HUDEP-2 (cell line): Measurements from ENCODE around the gene RELL2.
"Not testable (repeated sequence)": the region's sequence is repeated elsewhere in the genome, so short reads cannot be mapped to it uniquely, and the experiment has no call there.

Experiments
- DNase-seq, 76 experiments: peaks; one replicate each; lab custom pipeline; 2025; ENCODE audit not compliant: unreplicated experiment in 76 of 76; lab: John Stamatoyannopoulos, UW

The RELL2 gene, protein sequence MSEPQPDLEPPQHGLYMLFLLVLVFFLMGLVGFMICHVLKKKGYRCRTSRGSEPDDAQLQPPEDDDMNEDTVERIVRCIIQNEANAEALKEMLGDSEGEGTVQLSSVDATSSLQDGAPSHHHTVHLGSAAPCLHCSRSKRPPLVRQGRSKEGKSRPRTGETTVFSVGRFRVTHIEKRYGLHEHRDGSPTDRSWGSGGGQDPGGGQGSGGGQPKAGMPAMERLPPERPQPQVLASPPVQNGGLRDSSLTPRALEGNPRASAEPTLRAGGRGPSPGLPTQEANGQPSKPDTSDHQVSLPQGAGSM

DNA sequence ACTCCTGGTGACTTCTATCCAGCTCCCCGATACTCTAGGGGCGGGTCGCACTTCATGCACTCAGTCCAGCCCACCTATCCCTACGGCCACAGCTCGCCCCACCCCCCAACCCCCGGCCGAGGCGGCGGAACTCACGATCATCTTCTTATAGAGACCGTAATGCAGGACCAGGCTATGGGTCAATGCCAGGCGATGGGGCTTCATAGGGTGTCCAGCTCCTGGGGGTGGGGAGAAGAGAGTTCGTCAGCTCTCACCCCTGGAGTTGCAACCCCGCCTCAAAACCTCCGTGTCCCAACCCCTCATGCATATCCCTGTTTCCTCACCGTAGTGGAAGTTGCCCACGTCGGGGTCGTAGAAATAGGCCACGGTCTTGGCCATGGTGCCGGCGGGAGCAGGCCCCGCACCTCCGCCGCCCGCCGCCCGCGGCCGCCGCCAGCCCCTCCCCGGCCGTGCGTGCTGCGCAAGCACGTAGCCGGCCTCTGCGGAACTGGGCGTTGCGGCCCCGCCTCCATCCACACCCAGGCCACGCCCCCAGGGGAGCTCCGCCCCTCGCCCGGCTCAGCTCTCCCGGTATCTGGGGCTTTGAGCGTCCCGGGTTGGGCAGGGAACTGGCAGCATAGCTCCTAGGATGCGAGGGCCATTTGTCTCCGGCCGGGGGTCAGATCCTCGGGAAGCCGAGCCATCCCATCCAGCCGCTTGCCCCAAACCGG, at the start of gene RELL2, which contains the start of gene HDAC3:
TSS of gene RELL2 (plus strand) at position 585 of the 710 bp plus-strand sequence. CDS start 1,229 bp downstream, outside the sequence.
TSS of gene HDAC3 (minus strand) at position 437 of the 710 bp plus-strand sequence. CDS start at position 378, 59 bp downstream.
- DNase-seq, result peak in 73 of 76 experiments; percentile 26 to 95 (median 82)

DNA sequence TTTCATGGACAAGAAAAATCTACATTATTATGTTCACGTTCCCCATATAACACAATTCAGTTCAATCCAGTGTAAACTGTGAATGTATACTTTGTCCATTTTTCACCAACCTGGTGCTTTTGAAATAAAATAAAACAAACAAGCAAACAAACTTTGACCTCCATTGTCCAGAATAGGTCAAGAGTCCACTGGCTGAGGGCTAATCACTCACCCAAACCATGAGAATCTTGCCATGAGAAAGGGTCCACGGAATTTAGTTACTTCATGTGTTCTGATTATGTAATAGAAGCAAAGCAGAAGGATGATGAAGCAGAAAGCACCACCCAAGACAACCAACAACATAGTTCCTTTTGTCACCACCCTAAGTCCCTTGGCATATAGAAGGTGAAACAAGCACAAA, 46.7 kb upstream of the RELL2 start:
- no peak for DNase-seq

DNA sequence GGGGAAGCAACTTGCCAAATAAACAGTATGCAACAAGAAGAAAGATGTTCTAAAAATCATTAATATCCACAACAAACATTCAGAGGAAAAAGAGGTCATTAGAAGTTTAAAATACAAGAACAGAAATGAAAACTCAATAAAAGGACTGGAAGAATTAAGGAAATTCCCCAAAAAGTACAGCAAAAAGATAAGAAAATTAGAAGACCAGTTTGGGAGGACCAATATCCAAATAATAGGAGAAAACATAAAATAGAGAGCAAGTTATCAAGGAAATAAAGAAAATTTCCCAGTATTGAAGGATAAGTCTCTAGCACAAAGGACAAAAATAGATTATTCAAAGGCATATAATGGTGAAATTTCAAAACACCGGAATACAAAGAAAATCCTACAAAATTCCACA, 39.9 kb upstream of the RELL2 start:
- no peak for DNase-seq

DNA sequence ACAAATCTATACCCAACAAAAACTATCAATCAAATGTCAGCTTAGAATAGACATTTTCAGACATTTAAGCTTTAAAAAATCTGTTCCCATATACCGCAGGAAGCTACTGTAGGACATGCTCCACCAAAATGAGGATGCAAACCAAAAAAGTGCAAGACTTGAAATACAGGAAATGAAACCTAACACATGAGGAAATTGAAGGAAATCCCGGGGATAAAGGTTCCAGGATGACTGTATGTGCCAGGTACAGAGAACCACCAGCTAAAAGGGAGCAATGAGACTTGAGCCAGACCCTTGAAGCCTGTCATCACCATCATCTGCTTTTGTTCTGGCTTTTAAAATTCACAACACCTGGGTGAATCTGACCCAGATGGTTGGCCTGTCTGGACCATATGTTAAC, 39.4 kb upstream of the RELL2 start:
- no peak for DNase-seq

DNA sequence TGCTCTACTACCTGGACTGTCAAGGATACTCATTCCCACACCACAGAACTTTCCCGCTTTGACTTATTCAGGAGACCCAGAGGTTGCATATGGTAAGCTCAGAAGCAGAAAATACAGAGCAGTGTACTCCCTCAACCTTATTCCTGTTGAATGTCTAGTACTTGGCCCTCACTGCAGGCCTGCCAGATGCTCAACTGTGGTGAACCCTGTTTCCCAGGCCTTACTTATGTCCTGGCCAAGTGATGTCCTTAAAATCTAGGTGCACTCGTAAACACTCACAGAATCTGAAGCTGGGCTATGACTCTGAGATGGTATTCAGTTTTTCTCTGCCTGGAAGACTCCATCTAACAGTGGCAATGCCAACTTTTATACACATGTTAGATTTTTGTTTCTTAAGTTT, 39.0 kb upstream of the RELL2 start:
- no peak for DNase-seq

DNA sequence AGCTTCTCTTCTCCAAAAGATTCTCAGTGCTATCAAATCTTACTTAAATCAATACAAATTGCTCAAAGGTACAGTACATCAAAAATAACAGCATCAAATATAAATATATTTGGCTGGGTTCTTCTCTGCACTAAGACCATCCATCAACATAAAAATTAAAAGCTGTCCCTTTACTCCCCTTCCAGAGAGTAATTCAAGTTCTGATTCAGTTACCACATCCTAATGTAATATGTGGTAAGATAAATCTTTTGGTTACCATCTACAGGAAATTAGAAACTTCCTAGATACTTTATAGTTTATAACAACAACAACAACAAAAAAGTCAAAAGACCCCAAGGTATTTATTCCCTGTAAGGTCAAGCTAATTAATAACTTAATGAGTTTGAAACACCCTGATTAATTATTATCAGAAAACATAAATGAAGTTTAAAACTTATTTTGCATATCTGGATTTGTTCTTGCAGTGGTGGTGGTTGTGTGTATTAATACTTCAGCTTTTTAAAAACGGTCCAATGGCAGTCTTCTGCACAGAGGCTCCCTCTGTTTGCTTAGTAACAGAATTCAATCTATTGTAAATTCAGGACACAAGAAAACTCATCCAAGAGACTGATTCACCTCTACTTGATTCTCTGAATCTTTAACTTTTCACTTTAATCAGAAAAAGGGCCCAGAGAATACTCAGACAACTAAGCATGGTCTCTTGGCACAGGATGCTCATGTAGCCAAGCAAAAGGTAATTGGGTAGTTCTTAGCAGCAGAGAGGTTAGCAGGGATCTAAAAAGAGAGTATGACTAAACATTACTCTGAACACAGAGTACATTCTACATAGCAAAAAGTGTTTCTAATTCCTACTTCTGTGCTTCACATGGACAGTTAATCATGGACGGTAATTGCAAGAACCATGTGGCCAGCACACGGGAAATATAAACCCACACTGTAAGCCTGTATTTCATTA, 38.1 kb upstream of the RELL2 start:
- DNase-seq, result no peak

DNA sequence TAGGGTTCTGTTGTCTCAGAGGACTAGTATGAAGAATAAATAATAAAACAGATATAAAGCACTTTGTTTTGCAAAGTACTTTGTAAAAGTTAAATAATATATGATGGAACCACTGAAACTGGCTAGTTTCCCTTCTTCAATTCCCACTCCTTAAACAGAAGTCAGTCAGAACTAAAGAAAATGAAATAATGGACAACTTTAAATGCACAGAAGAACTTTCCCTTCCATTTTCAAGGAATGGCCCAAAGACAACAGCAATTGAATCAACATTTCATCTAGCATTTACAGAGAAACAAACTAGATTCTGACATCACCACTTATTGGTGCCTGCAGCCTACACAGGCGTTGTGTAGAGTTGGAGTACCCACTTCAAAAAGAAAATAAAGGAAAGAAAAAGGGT, 34.2 kb upstream of the RELL2 start:
- DNase-seq, result no peak

DNA sequence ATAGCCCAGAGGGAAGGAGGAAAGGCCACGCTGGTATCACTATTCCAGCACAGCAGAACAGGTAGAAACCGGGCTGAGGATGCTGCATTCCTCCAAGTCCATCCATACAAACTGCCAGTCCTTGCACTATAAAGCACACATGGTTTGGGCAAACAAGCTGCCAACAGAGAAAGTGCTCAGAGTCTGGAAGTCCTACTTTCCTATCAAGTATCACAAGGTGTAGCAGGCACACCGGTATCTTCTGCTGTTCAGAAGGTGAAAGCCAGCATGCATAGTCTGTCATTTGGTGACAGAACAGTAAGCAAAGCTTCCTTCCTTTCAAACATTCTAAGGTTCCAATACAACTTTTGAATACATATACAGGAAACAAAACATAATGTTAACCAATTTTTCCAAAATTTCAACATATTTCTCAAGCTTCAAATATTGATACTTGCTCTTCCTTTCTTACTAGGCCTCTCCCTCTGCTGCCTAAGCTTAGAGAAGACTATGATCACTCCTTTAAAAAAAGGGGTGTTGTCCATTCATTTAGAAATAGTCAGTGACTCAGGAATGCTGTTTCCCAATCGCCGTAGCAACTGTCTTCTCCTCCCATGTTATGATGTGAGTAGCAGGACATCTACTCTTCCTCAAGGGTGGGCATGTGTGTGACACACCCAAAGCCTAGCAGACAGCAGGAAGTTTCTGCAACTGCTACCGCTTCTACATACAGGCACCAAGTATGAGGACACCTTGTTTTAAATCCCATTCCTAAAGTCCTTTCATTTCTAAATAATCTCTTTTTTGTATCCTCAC, 32.7 kb upstream of the RELL2 start:
- DNase-seq, result peak in 45 of 76 experiments; percentile 1 to 67 (median 27)

DNA sequence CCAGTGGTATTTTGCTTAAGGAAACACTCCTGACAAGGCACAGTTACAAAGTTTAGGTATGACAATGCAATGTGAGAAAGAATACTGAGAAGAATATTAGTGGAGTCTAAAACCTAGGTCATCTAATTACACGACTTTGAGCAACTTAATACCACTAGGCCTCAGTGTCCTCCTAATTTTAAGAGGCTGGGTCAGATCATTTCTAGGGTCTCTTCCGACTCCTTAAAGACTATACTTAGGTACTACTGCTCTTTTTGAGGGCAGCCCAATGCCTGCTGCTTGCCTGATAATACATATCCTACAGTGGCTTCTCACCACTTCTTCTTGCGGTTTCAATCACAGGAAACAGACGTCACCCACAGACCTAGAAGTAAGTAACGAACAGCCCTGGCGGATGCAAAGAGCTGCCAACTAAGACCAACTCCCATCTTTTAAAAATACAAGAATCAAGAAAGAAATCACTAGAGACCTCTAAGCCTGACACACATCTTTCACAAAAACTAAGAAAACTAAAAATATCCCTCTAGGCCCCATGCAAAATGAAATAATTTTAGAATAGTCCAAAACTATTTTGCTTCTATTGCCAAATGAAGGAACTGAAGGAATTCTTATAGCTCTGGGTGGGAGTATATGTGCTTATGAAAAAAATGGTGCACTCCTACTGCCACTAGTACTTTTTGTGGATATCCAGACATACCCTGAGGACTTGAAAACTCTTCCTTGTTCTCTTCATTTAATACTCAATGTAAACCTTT, 31.1 kb upstream of the RELL2 start:
- peak in 70 of 76 experiments; percentile 4 to 88 (median 63) for DNase-seq

DNA sequence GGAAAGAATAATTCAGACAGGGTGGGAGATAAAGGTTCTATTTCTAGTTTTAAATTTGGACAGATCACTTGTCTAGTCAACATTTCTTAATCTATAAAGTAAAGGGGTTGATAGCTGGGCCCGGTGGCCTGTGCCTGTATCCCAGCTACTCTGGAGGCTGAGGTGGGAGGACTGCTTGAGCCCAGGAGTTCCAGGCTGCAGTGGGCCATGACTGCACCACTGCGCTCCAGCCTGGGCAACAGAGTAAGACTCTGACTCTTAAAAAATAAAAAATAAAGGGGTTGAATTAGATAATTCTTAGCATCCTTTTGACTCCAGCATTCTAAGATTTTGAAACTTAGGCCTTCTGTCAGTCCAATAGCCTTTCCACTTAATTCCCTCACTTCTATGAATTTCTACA, 28.8 kb upstream of the RELL2 start:
- no peak for DNase-seq

DNA sequence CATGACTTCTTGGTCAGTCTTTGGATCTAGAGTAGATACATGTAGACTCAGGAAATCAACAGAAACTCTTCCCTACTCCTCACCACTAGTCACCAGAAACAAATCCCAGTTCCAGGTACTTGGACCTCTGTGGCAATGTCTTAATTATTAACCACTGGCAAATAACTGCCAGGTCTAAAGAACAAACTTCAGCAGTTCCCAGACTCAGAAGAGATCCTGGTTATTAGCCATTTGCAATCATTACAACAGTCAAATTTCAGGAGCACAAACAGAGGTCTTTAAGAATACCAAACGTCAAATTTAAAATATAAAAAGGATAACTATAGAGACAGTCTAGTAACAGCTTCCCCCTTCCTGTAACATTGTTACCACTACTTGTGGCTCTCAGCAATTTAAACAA, 28.2 kb upstream of the RELL2 start:
- no peak for DNase-seq

DNA sequence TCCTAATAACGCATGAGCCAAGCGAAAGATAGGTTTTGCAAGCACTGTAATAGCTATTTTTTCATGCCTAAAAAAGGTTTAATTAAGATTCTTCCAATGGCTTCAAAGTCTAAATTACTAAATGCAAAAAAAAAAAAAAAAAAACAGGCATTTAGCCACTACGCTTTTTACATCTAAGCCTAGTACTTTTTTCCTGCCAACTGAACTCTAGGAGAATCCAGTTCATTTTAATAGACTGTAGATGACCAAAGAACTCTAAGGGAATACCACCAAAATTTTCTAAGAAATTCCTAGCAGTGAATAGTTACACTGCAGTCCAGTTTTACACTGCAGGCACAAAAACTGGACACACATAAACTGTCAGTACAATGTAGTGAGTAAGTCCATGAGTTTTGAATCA, 27.8 kb upstream of the RELL2 start:
- no peak for DNase-seq

DNA sequence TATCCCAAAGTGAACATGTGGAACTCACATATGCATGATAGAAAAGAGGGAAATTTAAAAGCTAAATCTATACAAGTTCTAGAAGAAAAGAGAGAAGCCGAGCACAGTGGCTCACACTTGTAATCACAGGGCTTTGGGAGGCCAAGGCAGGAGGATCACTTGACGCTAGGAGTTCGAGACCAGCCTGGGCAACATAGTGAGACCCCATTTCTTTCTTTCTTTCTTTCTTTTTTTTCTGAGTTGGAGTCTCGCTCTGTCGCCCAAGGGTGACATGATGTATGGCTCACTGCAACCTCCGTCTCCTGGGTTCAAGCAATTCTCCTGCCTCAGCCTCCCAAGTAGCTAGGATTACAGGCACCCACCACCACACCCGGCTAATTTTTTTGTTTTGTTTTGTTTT, 26.9 kb upstream of the RELL2 start:
- DNase-seq, result not testable (repeated sequence)

DNA sequence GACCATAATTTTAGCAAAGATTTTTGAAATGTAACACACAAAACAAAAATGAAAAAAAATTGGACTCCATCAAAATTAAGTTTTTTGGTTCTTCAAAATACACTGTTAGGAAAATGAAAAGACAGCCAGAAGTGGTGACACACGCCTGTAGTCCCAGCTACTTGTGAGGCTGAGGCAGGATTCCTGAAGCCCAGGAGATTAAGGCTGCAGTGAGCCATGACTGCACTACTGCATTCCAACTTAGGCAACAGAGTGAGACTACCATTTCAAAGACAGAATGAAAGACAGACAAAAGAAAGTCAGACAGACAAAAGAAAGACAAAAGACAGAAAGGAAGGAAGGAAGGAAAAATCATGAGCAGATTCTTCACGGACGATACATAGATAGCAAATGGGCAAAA, 25.5 kb upstream of the RELL2 start:
- DNase-seq, result no peak

DNA sequence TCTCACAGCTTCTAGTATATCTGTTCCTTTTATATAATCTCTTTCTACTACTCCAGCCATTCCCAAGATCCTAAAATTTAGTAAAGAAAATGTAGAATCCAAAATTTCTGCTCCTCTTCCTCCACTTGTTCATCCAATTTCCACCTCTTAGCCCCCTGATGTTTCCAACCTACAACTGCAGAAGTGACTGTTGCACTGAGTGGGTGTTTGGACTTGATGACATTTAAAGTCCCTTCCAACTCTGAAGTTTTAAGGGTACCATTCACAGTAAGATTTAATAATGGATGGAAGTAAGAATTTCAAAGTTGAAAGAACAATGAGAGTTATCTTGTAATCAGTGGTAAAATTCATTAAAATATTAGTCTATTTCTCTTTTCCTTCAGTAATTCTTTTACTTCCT, 23.5 kb upstream of the RELL2 start:
- no peak for DNase-seq

DNA sequence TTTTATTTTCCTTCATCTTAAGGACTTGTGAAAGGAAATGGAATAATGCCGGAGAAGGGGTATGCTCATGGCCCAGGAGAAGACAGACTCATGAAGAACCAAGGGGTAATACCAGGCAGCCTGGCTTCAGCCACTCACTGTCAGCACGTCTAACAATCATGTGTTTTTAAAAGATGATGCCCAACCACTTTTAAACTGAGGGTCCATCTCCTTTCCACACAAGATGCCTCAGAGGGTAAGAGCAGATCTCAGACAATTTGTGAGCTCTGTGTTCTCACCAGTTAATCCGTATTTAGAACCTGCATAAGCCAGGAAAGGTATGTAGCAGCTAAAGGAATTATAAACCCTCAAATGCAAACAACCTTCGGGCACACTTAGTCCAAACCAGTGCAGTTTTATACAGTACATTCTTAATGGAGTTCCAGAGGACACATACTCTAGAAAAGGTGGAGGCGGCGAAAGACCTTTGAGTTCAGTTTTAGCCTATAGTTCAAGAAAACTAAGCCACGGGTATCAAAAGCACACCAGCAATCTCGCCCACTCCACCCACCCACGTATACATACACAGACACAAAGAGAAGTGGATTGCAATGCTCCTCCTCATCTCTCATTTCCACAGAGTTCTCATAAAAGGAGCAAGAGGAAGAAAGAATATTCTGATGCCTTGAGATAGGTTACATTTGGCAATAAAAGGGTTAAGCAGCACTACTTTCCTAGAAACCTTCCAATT, 20.6 kb upstream of the RELL2 start:
- DNase-seq, result peak in 1 of 76 experiments; percentile 9

DNA sequence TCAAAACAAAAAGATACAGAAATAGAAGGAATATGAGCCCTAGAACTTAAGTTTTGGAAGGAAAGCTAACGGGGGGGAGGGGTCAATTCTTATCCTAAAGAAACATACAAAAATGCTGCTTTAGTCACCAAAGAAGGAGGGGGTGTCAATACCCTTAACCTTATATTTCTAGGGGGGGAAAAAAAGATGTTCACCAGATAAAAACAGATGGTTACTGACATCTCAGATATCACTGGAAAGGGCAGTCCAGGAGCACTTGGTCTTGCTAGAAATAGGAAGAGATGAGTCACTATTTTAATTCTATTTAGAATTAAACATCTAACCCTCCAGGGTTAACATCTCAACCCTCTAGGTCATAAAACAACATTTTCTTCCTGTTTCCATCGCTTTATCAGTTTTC, 19.7 kb upstream of the RELL2 start:
- DNase-seq, result peak in 24 of 76 experiments; percentile 3 to 73 (median 33)

DNA sequence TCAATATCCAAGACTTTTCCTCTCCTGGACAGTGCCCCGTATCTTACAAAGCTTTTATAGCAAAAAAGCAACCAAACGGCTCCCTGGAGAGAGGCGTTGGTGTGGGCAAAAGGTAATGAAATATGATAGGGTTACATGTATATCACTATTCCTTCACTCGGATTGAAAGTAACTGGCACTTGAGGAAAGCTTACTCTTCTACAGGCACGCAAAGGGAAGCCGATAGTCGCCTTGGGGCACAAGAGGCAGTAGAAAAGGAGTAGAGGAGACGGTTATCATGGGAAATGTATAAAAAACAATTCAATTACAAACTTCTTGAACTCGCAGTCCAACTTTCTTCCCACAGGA, 19.1 kb upstream of the RELL2 start:
- DNase-seq, result peak in 3 of 76 experiments; percentile 6 to 38 (median 20)
